Middle frontal gyrus (tissue), 1 donor: ENCODE results near the gene PPP1CB.
"Not testable (repeated sequence)": the region's sequence is repeated elsewhere in the genome, so short reads cannot be mapped to it uniquely, and the experiment has no call there.

Experiments
- DNase-seq: peaks from one replicate; pipeline ENCODE4 v3.0.0-alpha.2; 2015; ENCODE audit warnings: low spot score; ENCODE audit errors: extremely low spot score

Gene PPP1CB

DNA sequence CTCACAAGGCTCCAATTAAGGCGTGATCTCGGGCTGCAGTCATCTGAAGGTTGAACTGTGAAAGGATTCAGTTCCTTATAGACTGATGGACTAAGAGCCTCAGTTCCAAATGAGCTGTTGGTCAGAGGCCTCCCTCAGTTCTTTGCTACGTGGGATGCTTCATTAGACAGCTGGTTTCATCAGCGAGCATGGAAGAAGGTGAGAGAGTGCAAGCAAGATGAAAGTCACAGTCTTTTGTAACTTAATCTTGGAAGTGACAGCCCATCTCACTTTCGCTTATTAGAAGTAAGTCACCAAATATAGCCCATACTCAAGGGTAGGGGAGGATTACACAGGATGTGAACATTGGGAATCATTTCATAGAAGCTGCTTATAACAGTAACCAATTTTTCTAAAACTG, 26.8 kb downstream of the PPP1CB start:
- DNase-seq = no peak

DNA sequence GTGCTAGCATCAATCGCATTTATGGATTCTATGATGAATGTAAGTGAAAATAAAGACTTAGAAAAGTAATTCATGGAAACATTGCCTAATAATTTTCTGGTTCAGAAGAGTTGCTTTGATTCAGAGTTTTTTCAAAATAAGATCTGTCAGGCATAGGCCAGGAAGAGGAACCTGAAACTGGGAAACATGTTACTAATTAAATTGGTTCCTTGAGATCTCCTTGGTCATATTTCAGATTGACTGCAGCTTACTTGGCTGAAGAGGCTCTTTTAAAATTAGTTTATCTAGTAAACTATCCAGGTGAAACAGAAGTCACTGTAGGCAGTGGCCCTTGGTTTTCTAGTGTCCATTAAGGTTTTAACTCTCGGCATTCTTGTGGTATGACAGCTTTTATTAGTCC, 27.4 kb downstream of the PPP1CB start:
- no peak for DNase-seq

- no peak for DNase-seq
These were observed 28.9 kb downstream of the PPP1CB start for GRCh38 chr2:28780496-28780895.

- no peak for DNase-seq
These were observed 30.8 kb downstream of the PPP1CB start for GRCh38 chr2:28782423-28782822.

DNA sequence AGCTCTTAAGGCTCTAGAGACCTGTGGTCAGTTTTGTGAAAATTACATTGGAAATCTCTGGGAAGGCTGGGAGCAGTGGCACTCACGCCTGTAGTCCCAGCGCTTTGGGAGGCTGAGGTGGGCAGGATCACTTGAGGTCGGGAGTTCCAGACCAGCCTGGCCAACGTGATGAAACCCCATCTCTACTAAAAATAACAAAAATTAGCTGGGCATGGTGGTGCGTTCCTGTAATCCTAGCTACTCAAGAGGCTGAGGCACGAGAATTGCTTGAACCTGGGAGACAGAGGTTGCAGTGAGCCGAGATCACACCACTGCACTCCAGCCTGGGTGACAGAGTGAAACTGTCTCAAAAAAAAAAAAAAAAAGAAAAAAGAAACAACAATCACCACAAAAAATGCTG, 32.9 kb downstream of the PPP1CB start:
- DNase-seq = not testable (repeated sequence)

GRCh38 chr2:28796620-28797019, 45.0 kb downstream of the PPP1CB start:
- no peak for DNase-seq

GRCh38 chr2:28801726-28802125, 50.1 kb downstream of the PPP1CB start:
- no peak for DNase-seq

DNA sequence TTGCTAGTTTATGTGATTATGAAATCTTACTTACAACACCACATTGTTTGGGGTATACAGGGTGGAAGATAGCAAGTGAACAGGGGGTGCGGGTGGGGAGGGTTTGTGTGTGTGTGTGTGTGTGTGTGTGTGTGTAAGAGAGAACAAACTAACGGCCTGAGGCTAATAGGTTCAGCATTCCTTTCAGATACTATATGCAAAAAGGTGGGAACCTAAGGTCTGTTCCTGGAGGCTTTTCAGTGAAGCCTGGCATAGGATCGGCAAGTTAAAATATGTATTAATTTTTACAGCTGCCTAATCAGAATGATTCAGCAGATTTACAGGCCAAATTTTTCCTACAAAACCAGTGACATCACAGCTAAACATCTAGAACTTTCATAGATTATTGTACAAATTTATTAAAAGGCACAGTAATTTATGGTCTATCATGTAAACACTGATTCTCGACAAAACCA, 51.4 kb downstream of the PPP1CB start:
- DNase-seq = no peak

DNA sequence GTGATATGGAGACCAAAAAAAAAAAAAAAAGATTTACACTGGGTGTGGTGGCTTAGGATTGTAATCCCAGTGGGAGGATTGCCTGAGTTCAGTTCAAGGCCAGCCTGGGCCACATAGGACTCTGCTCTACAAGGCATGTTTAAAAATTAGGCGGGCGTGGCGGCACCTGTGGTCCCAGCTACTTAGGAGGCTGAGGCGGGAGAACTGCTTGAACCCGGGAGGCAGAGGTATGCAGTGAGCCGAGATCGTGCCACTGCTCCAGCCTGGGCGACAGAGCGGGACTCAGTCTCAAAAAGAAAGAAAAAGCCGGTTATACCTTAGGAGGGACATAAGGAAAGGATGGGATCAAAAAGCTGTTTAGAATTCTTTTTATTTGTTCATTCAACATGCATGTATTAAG, 58.3 kb downstream of the PPP1CB start:
- DNase-seq = no peak

- DNase-seq = no peak
These were observed 59.0 kb downstream of the PPP1CB start, which contains the start of gene SPDYA for GRCh38 chr2:28810384-28811285. TSS of gene SPDYA (plus strand) at chr2:28810834. CDS start at chr2:28816015, 5,181 bp downstream.

DNA sequence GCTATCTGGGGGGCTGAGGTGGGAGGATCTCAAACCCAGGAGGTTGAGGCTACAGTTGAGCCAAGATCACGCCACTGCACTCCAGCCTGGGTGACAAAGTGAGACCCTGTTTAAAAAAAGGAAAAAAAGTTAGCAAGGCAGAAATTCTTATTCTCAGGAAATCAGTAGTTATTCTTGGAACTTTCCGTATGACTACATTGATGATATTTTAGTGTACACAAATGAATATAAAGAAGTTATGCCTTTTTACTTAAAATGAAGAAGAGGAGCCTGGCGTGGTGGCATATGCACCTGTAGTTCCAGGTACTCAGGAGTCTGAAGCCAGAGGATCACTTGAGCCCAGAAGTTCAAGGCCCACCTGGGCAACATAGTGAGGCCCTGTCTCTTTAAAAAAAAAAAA, 66.4 kb downstream of the PPP1CB start:
- DNase-seq = no peak

DNA sequence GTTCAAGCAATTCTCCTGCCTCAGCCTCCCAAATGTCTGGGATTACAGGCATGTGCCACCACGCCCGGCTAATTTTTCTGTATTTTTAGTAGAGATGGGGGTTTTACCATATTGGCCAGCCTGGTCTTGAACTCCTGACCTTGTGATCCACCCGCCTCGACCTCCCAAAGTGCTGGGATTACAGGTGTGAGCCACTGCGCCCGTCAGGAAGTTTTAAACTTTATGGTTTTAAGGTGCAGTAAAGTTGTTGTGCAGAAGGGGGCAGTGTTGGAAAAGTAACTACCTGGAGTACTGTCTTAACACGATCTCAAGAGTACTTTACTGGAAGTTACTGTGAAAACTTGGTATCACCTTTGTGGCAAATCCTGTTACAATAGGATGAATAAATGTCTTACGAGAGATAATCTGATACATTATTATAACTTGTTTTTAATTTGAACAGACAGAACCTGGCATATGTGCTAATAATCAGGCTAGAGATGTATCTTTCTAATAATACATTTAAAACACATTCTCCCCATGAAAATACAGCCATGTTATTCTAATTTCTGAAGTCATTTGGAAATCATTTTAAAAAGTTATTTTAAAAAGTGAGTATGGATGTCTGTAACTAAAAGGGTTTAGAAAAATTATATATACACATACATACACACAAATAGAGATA, 69.8 kb downstream of the PPP1CB start:
- no peak for DNase-seq

GRCh38 chr2:28822036-28822435, 70.4 kb downstream of the PPP1CB start:
- DNase-seq = no peak

DNA sequence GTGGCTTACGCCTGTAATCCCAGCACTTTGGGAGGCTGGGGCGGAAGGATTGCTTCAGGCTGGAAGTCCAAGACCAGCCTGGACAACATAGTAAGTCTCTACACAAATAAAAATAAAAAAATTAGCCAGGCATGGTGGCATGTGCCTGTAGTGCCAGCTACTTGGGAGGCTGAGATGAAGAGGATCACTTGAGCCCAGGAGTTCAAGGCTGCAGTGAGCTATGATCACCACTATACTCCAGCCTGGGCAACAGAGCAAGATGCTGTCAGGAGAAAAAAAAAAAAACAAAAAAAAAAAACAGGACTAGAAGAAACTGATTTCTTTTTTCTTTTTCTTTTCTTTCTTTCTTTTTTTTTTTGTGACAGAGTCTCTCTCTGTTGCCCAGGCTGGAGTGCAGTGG, 72.6 kb downstream of the PPP1CB start:
- no peak for DNase-seq

DNA sequence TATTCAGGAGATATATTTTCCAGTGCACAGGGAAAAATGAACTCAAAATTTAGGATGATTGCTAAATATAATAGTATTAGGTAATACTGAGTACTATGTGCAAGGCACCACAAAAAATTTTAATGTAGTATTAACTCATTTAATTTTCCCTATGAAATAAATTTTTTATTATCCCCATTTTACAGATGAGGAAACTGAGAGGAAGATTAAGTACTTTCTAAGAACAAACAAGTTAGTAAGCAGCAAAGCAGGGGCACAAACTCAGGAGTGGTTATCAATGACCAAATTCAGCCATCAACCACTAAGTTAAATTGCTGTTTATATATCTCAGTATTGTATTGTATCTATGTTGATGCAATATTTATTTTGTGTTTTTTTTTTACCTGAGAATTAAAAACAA, 73.2 kb downstream of the PPP1CB start:
- no peak for DNase-seq

- no peak for DNase-seq
These were observed 76.8 kb downstream of the PPP1CB start for GRCh38 chr2:28828382-28828781.

GRCh38 chr2:28833740-28834470, 82.3 kb downstream of the PPP1CB start:
- DNase-seq = no peak

DNA sequence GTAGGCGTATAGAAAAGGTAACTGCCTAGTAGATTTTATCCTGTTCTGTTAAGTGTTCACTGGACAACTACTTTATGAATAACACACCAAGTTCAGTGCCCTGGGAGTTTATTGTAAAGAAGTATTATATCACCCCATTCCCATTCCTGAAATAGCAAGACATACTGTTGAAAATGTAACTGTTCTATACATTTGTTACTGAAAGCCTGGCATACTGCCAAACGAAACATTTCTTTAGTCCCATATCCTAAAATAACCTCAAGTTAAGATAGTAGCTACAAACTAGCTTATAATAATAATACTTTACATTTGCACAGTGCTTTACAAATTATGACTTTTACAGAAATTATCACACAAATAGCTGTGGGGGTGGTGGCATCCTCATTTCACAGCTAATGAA, 84.2 kb downstream of the PPP1CB start:
- DNase-seq = no peak

DNA sequence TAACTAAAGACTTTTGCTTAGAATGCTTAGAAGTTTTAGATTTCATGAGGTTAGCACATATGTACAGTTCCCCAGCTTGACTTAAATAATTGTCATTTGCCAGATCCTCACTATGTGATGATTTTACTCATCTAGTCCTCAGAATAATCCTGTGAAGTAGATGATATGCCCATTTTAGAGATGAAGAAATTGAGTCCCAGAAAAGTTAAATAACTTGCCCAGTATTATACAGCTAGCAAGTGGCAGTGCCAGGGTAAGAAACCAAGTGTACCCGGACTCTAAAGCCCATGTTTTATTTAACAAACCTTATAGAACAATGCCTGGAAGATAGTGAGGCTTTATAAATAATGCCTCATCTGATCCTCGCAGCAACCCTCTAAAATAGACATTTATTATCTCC, 87.3 kb downstream of the PPP1CB start:
- no peak for DNase-seq

DNA sequence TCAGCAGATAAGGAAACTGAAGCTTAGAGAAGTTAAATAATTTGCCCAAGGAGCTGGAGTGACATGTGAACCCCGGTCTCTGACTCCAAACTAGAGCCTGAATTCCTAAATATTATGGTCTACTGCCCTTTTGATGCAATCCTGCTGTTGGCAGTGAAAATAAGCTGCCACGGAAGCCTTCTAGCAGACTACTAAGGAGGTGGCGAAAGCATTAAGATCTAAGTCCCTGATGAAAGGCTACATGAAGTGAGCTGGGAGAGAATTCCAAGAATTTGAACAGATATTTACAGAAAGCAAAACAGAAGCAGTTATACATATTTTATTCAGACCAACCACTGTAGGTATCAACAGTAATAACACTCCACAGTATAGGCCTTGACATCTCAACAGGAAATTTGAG, 90.4 kb downstream of the PPP1CB start:
- no peak for DNase-seq
